ENCODE measurements around the gene KCNH4.

- peak; percentile 87 for TF ChIP-seq CTCF (IDR thresholded peaks at IDR 0.05; ENCODE audit: borderline replicate concordance, extremely low read depth, low read length, poor library complexity, severe bottlenecking)
- no peak for TF ChIP-seq EZH2 (IDR thresholded peaks at IDR 0.05; ENCODE audit: borderline replicate concordance, low read depth, low read length, severe bottlenecking)
Measured at GRCh38 chr17:42116705-42117396, 64.1 kb downstream of the KCNH4 start.

Measured in DND-41 (cell line).